GM21619 (cell line): ENCODE results near the gene AP5S1.
A peak's percentile ranks its signal among the peaks of the same experiment; 100 is the strongest.
"Not testable (repeated sequence)": the region's sequence is repeated elsewhere in the genome, so short reads cannot be mapped to it uniquely, and the experiment has no call there.

ENCODE experiments used
- ATAC-seq: cut with Tn5 transposase; IDR thresholded peaks from one replicate; pipeline ENCODE4 v1.9.1; 2021; ENCODE audit not compliant: unreplicated experiment

AP5S1 gene

DNA sequence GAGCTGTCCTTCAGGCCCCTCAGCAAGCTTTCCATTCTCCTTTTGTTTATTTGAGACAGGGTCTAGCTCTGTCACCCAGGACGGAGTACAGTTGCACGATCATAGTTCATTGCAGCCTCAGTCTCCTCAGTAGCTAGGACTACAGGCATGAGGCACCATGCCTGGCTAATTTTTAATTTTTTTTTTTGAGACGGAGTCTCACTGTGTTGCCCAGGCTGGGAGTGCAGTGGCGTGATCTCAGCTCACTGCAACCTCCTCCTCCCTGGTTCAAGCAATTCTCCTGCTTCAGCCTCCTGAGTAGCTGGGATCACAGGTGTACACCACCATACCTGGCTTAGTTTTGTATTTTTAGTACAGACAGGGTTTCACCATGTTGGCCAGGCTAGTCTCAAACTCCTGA is 31.1 kb upstream of the AP5S1 start:
- not testable (repeated sequence) for ATAC-seq

DNA sequence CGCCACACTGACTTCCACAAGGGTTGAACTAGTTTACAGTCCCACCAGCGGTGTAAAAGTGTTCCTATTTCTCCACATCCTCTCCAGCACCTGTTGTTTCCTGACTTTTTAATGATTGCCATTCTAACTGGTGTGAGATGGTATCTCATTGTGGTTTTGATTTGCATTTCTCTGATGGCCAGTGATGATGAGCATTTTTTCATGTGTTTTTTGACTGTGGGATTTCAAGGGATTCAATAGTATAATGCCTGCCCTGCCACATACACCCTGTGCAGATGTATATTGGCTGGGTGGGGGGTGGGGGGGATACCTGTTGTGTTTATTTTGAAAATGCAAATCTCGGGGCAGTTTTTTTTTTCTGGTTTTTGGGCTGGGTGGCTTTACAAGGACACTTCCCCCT is 26.2 kb upstream of the AP5S1 start:
- ATAC-seq = not testable (repeated sequence)

DNA sequence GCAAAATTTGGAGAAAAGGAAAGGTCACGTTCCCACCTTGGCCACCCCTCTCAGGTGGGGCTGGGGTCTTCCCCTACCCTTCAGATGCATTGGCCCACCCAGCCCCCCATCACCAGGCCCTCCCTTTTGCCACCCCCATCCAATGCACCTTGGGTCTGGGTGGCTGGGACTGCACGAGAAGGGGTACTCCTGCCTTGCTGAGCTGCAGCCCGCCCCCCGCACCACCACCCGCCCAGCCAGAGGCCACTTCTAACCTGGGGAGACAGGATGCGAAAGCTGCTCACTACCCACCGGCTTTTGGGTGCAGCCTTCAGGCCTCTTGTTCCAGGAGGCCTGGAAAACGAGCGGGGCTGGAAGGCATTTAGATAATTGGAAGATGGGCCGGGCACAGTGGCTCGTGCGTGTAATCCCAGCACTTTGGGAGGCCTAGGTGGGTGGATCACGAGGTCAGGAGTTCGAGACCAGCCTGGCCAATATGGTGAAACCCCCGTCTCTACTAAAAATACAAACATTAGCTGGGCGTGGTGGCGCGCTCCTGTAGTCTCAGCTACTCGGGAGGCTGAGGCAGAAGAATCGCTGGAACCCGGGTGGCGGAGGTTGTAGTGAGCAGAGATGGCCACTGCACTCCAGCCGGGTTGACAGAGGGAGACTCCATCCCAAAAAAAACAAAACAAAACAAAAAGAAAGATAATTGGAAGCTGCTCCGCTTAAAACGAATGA is 25.5 kb upstream of the AP5S1 start:
- ATAC-seq = no peak

DNA sequence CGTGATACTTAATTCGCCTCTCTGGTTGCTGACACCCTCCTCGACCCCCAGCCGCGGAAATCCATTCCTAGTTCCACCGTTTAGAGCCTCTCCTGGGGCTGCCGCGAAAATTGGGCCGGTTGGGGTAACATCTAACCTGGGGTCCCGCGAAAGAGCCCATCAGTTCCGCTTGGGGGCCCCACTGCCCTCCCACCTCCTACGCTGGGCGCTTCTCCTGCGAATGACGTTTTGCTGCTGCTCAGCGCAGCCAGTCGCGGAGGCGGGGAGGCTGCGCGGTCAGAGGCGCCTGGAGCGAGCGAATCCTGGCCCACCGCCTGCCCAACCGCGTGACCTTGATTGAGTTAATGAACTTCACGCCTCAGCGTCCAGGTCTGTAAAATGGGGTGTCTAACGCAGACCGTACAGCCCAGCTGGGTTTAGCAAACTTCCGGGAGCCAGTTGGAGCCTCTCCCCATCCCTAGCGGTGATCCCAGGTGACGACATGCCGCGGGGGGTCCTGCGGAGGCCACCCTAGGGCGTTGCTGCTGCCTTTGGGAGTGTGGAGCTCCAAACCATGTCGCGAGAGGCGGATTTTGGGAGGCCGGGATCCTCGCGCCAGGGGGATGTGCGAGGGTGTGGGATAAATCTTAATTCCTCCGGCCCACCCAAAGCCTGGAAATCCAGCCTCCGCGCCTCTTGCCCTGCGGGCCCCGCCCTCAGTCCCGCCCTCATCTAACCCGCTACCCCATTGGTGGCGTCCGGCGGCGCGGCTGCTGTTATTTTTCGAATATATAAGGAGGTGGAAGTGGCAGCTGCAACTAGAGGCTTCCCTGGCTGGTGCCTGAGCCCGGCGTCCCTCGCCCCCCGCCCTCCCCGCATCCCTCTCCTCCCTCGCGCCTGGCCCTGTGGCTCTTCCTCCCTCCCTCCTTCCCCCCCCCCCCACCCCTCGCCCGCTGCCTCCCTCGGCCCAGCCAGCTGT is 24.6 kb upstream of the AP5S1 start, which contains the start of gene CDC25B:
TSS of gene CDC25B (plus strand) at position 800 of the 958 bp plus-strand sequence. CDS start 222 bp downstream, outside the sequence.
- ATAC-seq = peak; percentile 60

DNA sequence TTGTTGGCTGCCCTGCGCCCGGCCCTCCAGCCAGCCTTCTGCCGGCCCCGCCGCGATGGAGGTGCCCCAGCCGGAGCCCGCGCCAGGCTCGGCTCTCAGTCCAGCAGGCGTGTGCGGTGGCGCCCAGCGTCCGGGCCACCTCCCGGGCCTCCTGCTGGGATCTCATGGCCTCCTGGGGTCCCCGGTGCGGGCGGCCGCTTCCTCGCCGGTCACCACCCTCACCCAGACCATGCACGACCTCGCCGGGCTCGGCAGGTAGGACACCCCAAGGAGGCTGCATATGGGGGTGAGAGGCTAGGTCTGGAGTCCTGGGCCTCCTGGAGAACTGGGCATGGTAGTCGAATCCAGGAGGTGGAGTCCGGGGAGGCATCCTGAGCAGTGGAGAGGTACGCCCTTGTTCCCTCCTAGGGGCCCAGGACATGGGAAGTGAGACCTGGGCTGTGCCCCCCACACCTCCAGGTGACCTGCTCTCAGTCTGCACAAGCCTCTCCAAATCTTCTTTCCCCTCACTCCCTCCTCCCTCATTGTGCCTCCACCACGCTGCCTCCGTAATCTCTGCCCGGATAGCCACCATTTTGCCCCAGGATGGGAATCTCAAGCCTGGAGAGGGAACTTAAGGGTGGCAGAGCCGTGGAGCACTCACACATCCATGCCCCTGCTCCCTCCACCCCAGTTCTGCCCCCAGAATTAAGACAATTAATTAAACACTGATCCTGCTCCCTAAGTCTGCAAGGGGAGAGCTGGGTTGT is 23.7 kb upstream of the AP5S1 start:
- peak; percentile 3 for ATAC-seq

DNA sequence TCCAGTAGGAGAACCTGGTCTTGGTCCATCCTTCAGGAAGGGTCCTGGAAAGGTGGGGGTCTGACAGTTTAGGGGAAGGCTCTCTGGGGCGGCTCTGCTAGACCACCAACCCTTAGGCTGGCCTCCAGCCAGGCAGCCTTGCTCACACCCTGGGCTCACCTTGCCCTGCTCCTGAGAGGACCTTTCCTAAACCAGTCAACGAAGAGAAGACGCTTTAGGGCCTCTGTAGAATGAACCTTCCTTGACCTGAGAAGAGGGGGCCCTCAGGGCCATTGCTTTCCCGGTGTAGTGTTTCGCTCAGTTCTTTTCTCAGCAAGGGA is 23.2 kb upstream of the AP5S1 start:
- no peak for ATAC-seq

DNA sequence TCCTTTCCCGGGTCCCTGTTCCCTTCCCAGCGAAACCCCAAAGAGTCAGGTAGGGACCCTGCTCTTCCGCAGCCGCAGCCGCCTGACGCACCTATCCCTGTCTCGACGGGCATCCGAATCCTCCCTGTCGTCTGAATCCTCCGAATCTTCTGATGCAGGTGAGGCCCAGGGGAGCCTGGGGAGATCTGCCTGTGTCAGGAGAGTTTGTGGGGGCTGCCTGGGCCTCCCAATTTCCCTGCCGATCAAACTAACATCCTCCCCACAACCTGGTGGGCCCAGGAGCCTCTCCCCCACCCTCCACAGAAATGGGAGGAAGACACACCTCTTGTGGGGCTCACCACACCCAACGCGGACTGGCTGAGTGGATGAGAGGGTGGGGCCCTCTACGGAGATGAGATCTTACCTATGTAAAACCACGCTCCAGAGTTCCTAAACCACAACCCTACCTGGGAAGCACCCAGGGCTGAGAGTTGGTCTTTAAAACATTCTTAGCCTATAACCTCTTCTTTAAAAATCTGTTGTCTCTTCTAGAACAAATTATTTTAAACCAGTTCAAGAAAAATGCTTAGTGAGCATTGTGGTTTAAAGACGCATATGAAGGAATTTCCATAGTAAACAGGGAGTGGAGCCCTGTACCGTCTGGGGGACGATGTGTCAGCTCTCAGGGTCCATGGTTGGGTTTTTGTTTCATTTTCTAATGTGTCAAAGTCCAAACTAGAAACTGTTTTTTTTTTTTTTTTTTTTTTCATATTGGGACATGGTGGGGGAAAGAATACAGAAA is 22.6 kb upstream of the AP5S1 start:
- ATAC-seq = no peak

DNA sequence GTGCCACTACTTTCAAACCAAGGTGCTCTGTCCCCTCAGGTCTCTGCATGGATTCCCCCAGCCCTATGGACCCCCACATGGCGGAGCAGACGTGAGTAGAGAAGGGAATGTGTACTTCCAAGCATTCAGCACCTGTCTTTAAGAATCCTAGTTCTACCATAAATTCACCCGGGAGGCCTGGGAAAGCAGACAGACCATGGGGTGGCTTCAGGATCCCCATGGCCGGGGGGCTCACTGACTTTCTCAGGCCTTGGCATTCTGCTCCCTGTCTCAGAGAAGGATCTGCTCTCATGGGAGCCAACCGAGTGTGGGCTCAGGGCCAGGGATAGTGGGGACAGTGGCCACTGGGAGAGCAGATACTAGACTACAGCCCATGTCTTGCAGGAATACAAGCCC is 22.0 kb upstream of the AP5S1 start:
- ATAC-seq = no peak

DNA sequence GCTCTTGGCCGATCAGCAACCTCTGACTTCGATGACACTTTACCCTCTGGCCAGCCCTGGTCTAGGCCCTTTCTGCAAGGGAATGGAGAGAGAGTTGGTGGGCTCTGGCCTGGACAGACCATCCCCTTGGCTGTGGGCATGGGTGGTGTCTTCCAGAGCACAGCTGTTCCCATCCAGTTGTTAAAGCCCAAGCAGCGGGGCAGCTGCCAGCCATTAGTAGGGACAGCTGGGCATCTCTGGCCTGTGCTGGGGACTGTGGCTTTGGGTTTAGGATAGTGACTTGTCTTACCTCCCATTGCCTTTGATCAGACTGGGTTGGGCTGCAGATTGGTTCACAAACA is 21.5 kb upstream of the AP5S1 start:
- ATAC-seq = no peak

DNA sequence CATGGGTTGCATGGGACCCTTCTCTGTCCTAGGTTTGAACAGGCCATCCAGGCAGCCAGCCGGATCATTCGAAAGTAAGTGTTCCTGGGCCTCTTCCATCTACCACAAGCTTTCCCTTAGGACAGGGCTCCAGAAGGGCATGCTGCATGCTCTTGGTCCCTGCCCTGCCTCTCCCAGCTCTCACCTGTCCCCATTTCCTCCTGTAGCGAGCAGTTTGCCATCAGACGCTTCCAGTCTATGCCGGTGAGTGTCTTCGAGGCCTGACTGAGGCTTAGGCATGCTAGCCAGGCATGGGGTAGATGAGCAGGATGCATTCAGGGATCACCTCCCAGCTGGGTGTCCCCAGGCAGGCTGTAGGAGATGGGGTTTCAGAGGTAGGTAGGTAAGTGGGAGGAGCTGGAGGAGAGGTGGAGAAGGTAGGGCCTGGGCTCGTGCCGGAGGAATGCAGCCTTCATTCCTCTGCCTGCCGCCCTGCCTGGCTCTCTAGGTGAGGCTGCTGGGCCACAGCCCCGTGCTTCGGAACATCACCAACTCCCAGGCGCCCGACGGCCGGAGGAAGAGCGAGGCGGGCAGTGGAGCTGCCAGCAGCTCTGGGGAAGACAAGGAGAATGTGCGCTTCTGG is 20.0 kb upstream of the AP5S1 start:
- ATAC-seq = no peak

DNA sequence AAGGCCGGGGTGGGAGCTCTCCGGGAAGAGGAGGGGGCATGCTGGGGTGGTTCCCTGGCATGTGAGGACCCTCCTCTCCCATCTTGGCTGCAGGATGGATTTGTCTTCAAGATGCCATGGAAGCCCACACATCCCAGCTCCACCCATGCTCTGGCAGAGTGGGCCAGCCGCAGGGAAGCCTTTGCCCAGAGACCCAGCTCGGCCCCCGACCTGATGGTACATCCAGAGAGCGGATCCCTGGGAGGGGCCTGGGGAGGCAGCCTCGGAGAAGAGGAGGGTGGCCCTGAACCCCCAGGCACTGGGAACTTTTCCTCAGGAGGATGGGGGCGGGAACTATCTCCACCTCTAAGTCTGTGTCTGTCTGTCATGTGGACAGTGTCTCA is 19.5 kb upstream of the AP5S1 start:
- ATAC-seq = no peak

DNA sequence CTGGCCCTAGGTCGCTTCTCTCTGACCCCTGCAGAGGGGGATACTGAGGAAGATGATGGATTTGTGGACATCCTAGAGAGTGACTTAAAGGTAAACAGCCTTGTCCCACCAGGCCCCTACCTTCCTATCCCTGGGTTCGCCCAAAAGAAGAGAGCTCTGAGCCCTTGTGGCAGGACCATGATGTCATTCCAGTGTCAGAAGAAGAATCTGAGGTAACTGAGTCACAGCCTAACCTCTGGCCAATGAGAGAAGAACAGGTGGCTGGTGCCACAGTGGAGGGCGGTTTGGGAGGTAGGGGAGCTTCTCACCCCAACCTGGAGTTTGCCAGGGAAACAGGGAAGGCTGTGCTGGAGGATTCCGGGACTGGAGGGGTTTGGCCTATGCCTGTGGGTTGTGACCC is 19.0 kb upstream of the AP5S1 start:
- no peak for ATAC-seq

DNA sequence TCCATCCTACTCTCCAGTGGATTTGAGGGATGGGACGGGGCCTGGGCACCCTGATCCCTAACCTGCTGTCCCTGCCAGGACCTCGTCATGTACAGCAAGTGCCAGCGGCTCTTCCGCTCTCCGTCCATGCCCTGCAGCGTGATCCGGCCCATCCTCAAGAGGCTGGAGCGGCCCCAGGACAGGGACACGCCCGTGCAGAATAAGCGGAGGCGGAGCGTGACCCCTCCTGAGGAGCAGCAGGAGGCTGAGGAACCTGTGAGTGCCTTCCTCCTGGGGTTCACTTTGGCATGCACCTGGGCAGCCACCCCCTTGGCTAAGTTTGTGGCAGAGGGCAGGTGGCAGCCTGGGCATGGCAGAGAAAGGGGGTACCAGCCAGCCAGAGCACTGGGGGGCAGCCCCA is 18.5 kb upstream of the AP5S1 start:
- ATAC-seq = no peak

DNA sequence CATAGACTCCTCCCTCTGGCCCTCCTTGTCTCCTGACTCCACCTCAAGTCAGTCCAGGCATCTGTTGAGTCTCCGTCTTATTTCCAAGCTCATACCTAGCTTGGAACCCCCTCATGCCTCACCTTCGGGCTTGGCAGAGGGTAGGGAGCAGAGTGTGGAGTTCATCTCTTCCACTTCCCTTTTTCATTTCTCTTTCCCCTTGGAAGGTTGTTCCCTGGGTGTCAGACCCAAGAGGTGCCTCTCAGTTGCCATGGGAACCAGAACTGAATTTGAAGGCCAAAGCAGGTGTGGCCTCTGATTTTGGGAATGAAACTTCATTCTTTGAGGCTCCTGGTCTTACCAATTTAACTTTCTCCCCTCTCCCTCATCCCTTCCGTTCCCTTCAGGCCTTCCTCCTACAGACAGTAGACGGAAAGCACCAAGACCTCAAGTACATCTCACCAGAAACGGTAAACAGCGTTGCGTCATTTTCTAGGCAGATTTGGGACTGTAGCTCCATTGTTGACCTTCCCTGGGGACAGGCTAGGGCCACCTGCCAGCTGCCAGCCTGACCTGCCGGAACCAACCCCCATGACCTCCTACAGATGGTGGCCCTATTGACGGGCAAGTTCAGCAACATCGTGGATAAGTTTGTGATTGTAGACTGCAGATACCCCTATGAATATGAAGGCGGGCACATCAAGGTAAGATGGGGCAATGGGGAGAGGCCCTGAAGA is 17.7 kb upstream of the AP5S1 start:
- no peak for ATAC-seq

DNA sequence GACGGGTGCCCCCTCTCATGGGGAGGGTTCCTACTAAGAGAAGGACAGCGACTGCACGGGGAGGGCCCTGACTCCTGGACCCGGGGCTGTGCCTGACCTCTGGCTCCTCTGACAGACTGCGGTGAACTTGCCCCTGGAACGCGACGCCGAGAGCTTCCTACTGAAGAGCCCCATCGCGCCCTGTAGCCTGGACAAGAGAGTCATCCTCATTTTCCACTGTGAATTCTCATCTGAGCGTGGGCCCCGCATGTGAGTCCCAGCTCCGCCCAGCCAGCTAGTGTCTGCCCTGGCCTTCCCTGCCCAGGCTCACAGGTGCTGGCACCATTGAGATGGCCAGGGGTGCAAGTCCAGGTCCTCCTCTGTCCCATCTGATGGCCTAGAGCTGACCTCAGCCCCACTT is 17.1 kb upstream of the AP5S1 start:
- ATAC-seq = no peak

DNA sequence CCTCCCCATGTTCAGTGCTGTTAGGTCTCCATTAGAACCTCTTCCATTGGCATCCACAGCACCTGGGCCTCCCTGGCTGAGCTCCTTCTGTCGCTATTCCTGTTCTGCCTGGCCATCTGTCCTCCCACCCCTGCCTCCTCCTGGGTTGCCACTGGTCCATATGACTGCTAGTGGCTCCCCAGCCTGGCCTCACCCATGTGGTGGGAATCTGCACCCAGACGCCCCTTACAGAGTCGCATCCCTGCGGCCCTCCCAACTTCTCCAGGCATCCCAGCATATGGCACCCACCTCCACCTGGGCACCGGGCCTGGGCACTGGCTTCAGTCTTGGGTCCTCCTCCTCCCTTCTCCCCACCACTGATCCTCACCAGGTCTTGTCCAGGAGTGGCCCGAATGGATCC is 16.5 kb upstream of the AP5S1 start:
- ATAC-seq = no peak

DNA sequence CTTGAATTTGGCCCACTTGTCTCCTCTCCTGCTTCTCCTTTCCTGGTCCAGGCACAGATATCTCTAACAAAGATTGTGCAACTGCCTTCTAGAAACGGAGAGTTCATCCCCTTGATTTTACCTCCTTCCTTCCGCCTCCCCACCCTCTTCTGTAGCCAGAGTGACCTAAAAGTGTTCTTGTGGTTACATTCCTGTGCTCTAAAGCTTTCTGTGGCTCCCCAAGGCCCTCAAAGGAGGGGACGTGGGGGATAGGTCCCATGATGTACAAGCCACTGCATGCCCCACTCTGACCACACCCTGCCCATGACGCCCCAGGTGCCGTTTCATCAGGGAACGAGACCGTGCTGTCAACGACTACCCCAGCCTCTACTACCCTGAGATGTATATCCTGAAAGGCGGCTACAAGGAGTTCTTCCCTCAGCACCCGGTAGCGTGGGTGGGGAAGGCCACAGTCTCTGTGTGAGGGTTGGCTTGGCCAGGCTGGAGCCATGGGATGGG is 16.0 kb upstream of the AP5S1 start:
- no peak for ATAC-seq

DNA sequence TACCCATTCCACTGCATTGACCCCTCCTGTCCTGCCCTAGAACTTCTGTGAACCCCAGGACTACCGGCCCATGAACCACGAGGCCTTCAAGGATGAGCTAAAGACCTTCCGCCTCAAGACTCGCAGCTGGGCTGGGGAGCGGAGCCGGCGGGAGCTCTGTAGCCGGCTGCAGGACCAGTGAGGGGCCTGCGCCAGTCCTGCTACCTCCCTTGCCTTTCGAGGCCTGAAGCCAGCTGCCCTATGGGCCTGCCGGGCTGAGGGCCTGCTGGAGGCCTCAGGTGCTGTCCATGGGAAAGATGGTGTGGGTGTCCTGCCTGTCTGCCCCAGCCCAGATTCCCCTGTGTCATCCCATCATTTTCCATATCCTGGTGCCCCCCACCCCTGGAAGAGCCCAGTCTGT is 15.6 kb upstream of the AP5S1 start:
- ATAC-seq = no peak

DNA sequence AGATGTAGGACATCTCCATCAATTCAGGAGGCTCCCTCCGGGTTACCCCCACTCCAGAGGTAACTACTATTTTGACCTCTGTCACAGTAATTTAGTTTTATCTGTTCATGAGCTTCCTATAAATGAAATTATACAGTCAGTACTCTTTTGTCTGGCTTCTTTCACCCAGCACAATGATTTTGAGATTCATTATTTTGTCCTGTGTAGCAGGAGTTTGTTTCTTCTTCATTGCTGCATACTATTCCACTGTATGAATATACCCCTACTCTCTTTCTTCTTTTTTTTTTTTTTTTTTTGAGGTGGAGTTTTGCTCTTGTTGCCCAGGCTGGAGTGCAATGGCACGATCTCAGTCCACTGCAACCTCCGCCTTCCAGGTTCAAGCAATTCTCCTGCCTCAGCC is 11.8 kb upstream of the AP5S1 start:
- no peak for ATAC-seq
